Mesendoderm (in vitro differentiated cells): Measurements from ENCODE around the gene ARHGAP22.

Experiments used
- DNase-seq: peaks from one replicate; pipeline ENCODE4 v3.0.0; 2013
- H2AK5ac ChIP-seq: 2 replicates; pipeline ENCODE4 v1.6.1; 2013; ENCODE audit warnings: low read length, inconsistent platforms
- H2BK120ac ChIP-seq: 2 replicates; pipeline ENCODE4 v1.6.1; 2013; ENCODE audit warnings: low read depth, mild to moderate bottlenecking, low read length, moderate library complexity, mixed read lengths
- H2BK15ac ChIP-seq: replicated peaks from 2 replicates; pipeline ENCODE4 v1.6.1; 2013; ENCODE audit warnings: low read depth, mild to moderate bottlenecking, moderate library complexity
- H2BK5ac ChIP-seq: 2 replicates; pipeline ENCODE4 v1.6.1; 2013; ENCODE audit warnings: low read length, inconsistent platforms
- H3K18ac ChIP-seq: 2 replicates; pipeline ENCODE4 v1.6.1; 2013; ENCODE audit warnings: mild to moderate bottlenecking, low read length, mixed read lengths
- H3K23ac ChIP-seq: one replicate; pipeline ENCODE4 v1.6.1; 2013; ENCODE audit warnings: low read length
- H3K27ac ChIP-seq: 2 replicates; pipeline ENCODE4 v1.5.1; 2013; ENCODE audit warnings: low read depth, mild to moderate bottlenecking, inconsistent platforms, low read length, moderate library complexity
- H3K27me3 ChIP-seq: 2 replicates; pipeline ENCODE4 v1.6.1; 2013; ENCODE audit warnings: low read length, control low read depth, mild to moderate bottlenecking, inconsistent platforms; ENCODE audit not compliant: insufficient read depth, poor library complexity
- H3K36me3 ChIP-seq: 2 replicates; pipeline ENCODE4 v1.6.1; 2013; ENCODE audit warnings: low read length, inconsistent platforms; ENCODE audit not compliant: control insufficient read depth, insufficient read depth
- H3K4ac ChIP-seq: one replicate; pipeline ENCODE4 v1.6.1; 2013; ENCODE audit warnings: low read depth, mild to moderate bottlenecking, low read length, moderate library complexity
- H3K4me1 ChIP-seq: 2 replicates; pipeline ENCODE4 v1.6.1; 2013; ENCODE audit warnings: low read depth, low read length, inconsistent platforms; ENCODE audit not compliant: control insufficient read depth
- H3K4me2 ChIP-seq: 2 replicates; pipeline ENCODE4 v1.6.1; 2013; ENCODE audit warnings: low read length
- H3K4me3 ChIP-seq: 2 replicates; pipeline ENCODE4 v1.5.1; 2013; ENCODE audit warnings: mild to moderate bottlenecking, low read length
- H3K56ac ChIP-seq: one replicate; pipeline ENCODE4 v1.6.1; 2013; ENCODE audit warnings: low read length
- H3K79me1 ChIP-seq: 2 replicates; pipeline ENCODE4 v1.6.1; 2013; ENCODE audit warnings: low read length, inconsistent platforms
- H3K79me2 ChIP-seq: 2 replicates; pipeline ENCODE4 v1.6.1; 2013; ENCODE audit warnings: mild to moderate bottlenecking, low read length; ENCODE audit not compliant: control insufficient read depth, insufficient read depth
- H3K9ac ChIP-seq: 2 replicates; pipeline ENCODE4 v1.6.1; 2013; ENCODE audit warnings: low read length, inconsistent platforms
- H4K5ac ChIP-seq: one replicate; pipeline ENCODE4 v1.6.1; 2013; ENCODE audit warnings: low read length
- H4K8ac ChIP-seq: one replicate; pipeline ENCODE4 v1.6.1; 2013; ENCODE audit warnings: low read depth, mild to moderate bottlenecking, control low read depth, low read length, moderate library complexity
- WGBS: extraction: QIAGEN DNeasy Blood & Tissue Kit; methylation state at CpG from one replicate; pipeline ENCODE4 v1.1.7; 2013; ENCODE audit warnings: low lambda C conversion rate, missing lambda C conversion rate; ENCODE audit not compliant: insufficient coverage; ENCODE audit errors: extremely low coverage; 5-methylcytosine and 5-hydroxymethylcytosine counted together

Gene ARHGAP22

GRCh38 chr10:48575901-48576300 lies 29.0 kb downstream of the ARHGAP22 start:
- H3K79me2 ChIP-seq = no peaks in the 10 kb centered on the region
- DNase-seq = no peak
- H3K23ac ChIP-seq = no peak overlapping the region
- H4K8ac ChIP-seq = no peak overlapping the region
- H3K27me3 ChIP-seq = no peaks in the 10 kb centered on the region
- no peak overlapping the region for H3K27ac ChIP-seq
- H2BK120ac ChIP-seq = no peak overlapping the region
- no peaks in the 10 kb centered on the region for H3K79me1 ChIP-seq
- no peak overlapping the region for H3K56ac ChIP-seq
- H3K4ac ChIP-seq = no peak overlapping the region
- WGBS = no CpG with 5 or more reads among the region's 4 CpGs
- H2BK5ac ChIP-seq = no peak overlapping the region
- no peaks in the 10 kb centered on the region for H3K36me3 ChIP-seq
- H3K4me2 ChIP-seq = no peak overlapping the region
- no peak overlapping the region for H3K4me3 ChIP-seq
- H3K4me1 ChIP-seq = no peaks in the 10 kb centered on the region
- H2BK15ac ChIP-seq = no peak overlapping the region
- H2AK5ac ChIP-seq = no peak overlapping the region
- H3K9ac ChIP-seq = no peak overlapping the region
- H4K5ac ChIP-seq = no peak overlapping the region
- no peak overlapping the region for H3K18ac ChIP-seq

- H3K4me3 ChIP-seq = no peak overlapping the region
- H3K4me2 ChIP-seq = no peak overlapping the region
- H3K4me1 ChIP-seq = no peaks in the 10 kb centered on the region
- H3K23ac ChIP-seq = no peak overlapping the region
- no CpG with 5 or more reads among the region's 6 CpGs for WGBS
- no peaks in the 10 kb centered on the region for H3K79me1 ChIP-seq
- H4K8ac ChIP-seq = no peak overlapping the region
- no peak for DNase-seq
- H4K5ac ChIP-seq = no peak overlapping the region
- no peaks in the 10 kb centered on the region for H3K27me3 ChIP-seq
- H3K4ac ChIP-seq = no peak overlapping the region
- no peak overlapping the region for H3K18ac ChIP-seq
- H3K9ac ChIP-seq = no peak overlapping the region
- no peak overlapping the region for H3K56ac ChIP-seq
- H2BK120ac ChIP-seq = no peak overlapping the region
- no peak overlapping the region for H2BK5ac ChIP-seq
- H3K79me2 ChIP-seq = no peaks in the 10 kb centered on the region
- no peak overlapping the region for H2AK5ac ChIP-seq
- H2BK15ac ChIP-seq = no peak overlapping the region
- no peaks in the 10 kb centered on the region for H3K36me3 ChIP-seq
- no peak overlapping the region for H3K27ac ChIP-seq
These were observed 30.0 kb downstream of the ARHGAP22 start for GRCh38 chr10:48574817-48575380.

GRCh38 chr10:48574322-48574796 lies 30.5 kb downstream of the ARHGAP22 start:
- Histone ChIP-seq H3K27ac (no peak overlapping the region), H2BK15ac (no peak overlapping the region), H2BK5ac (no peak overlapping the region), H3K4ac (no peak overlapping the region), H3K4me1 (no peaks in the 10 kb centered on the region), H3K9ac (no peak overlapping the region), H3K79me2 (no peaks in the 10 kb centered on the region), H3K18ac (no peak overlapping the region), H3K23ac (no peak overlapping the region), H2AK5ac (no peak overlapping the region), H3K36me3 (no peaks in the 10 kb centered on the region), H3K79me1 (no peaks in the 10 kb centered on the region), H3K27me3 (no peaks in the 10 kb centered on the region), H3K56ac (no peak overlapping the region), H4K8ac (no peak overlapping the region), H2BK120ac (no peak overlapping the region), H3K4me3 (no peak overlapping the region), H4K5ac (no peak overlapping the region), H3K4me2 (no peak overlapping the region)
- no CpG with 5 or more reads among the region's 5 CpGs for WGBS
- DNase-seq = peak; percentile 73

GRCh38 chr10:48573045-48573444 lies 31.8 kb downstream of the ARHGAP22 start:
- H2BK120ac ChIP-seq = no peak overlapping the region

GRCh38 chr10:48572414-48572813 lies 32.5 kb downstream of the ARHGAP22 start:
- WGBS = no CpG with 5 or more reads among the region's 2 CpGs
- Histone ChIP-seq H3K9ac (no peak overlapping the region), H3K36me3 (no peaks in the 10 kb centered on the region), H3K4me1 (no peaks in the 10 kb centered on the region), H4K8ac (no peak overlapping the region), H3K27ac (no peak overlapping the region), H2BK5ac (no peak overlapping the region), H3K4ac (no peak overlapping the region), H3K18ac (no peak overlapping the region), H2BK15ac (no peak overlapping the region), H4K5ac (no peak overlapping the region), H3K56ac (no peak overlapping the region), H3K79me2 (no peaks in the 10 kb centered on the region), H3K4me3 (no peak overlapping the region), H3K4me2 (no peak overlapping the region), H3K79me1 (no peaks in the 10 kb centered on the region), H3K23ac (no peak overlapping the region), H2BK120ac (no peak overlapping the region), H2AK5ac (no peak overlapping the region), H3K27me3 (no peaks in the 10 kb centered on the region)
- DNase-seq = no peak

More at GRCh38 chr10:48573045-48573444, 31.8 kb downstream of the ARHGAP22 start:
- Histone ChIP-seq H3K18ac (no peak overlapping the region), H3K27ac (no peak overlapping the region), H3K9ac (no peak overlapping the region), H4K5ac (no peak overlapping the region), H3K79me1 (no peaks in the 10 kb centered on the region), H3K27me3 (no peaks in the 10 kb centered on the region), H2BK15ac (no peak overlapping the region), H3K79me2 (no peaks in the 10 kb centered on the region), H3K4me2 (no peak overlapping the region), H3K4me3 (no peak overlapping the region), H3K36me3 (no peaks in the 10 kb centered on the region), H3K23ac (no peak overlapping the region), H2AK5ac (no peak overlapping the region), H3K4me1 (no peaks in the 10 kb centered on the region), H4K8ac (no peak overlapping the region), H3K4ac (no peak overlapping the region), H2BK5ac (no peak overlapping the region), H3K56ac (no peak overlapping the region)
- no CpG with 5 or more reads among the region's 5 CpGs for WGBS
- no peak for DNase-seq

- WGBS = no CpG with 5 or more reads among the region's 8 CpGs
These were observed 36.3 kb downstream of the ARHGAP22 start for GRCh38 chr10:48568546-48568945.

More at GRCh38 chr10:48568546-48568945, 36.3 kb downstream of the ARHGAP22 start:
- Histone ChIP-seq H3K4me2 (no peak overlapping the region), H4K5ac (no peak overlapping the region), H2BK15ac (no peak overlapping the region), H2AK5ac (no peak overlapping the region), H3K4me1 (no peaks in the 10 kb centered on the region), H2BK120ac (no peak overlapping the region), H3K27me3 (no peaks in the 10 kb centered on the region), H2BK5ac (no peak overlapping the region), H3K79me2 (no peaks in the 10 kb centered on the region), H3K27ac (no peak overlapping the region), H3K23ac (no peak overlapping the region), H3K79me1 (no peaks in the 10 kb centered on the region), H3K9ac (no peak overlapping the region), H3K36me3 (no peaks in the 10 kb centered on the region), H3K4me3 (no peak overlapping the region), H3K56ac (no peak overlapping the region), H3K18ac (no peak overlapping the region), H3K4ac (no peak overlapping the region), H4K8ac (no peak overlapping the region)
- no peak for DNase-seq
